ELR (cell line): Measurements from ENCODE around the gene TTC32.
"Not testable (repeated sequence)": the region's sequence is repeated elsewhere in the genome, so short reads cannot be mapped to it uniquely, and the experiment has no call there.

Source experiments
- DNase-seq: peaks from one replicate; pipeline ENCODE4 v3.0.0-alpha.2; 2015; ENCODE audit warnings: low read depth

Gene TTC32

DNA sequence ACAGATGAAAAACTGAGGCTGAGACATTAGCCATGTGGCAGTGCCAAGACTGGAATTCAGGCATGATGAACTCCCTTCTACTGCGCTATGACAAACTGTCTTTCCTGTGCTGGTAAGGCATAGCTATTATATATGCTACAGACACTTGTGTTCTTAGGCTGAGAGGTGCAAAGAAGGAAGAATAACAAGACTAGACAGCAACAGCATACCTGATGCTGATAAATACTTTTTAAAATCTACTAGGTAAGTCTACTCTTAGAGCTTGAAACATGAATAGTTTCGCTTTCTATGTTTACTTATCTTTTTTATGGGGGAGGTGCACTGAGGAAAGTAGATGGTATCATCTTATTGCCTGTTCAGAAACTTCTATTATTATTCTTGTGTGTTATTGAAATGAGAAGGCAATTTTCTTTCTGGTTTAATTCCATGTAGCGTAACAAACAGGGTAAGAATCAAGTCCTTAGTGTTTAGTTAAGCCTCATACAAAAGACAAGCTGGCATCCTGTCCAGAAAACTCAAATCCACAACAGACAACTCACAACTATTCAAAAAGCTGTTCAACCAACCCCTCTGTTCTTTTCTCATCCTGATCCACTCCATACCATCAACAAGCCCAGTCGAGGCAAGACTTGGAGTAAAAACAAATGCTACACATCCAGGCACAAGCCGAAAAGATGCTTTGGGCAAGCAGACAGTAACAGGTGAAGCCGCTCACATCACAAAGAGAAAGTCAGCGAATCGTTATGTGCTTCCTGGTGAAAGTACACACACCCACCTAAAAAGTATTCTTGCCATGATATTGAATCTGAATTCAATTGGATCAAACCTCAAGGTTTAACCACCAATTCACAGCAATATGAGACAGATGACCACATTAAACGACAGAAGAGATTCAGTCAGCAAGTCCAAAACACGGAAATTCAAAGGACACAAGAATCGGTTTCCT lies 1.5 kb downstream of the TTC32 start:
- peak; percentile 38 for DNase-seq

DNA sequence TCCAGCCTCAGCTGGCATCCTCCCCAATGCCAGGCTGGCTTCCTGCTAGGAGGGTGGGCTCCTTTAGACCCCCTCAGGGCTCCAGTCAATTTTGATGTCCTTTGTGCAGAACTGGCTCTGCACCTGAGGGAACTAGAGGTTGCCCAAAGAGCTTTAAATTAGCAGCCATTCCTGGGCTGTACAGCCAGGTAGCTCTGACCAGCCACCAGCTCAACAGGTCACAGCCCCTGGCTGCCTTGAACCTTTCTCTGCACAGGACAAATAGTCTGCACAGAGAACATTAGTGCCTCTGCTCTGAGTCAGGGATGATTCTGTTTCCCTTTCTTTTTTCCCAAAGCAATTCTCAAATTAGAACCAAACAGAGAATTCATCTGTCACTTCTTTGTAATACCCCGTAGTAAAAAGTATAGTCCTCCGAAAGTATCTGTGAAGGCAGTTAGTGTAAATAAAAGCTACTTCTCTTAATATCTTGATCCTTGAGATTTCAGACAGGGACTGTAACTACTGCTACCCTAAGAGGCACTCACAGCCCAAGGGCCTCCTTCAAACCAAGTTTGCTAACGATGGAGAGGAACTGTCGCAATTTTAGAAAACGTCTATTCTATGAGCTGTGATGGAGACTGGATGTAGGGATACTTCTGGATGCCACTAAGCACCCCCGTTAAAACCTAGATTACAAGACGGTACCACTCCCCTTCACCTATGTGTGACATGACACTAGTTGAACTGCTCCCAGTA lies 3.0 kb downstream of the TTC32 start:
- DNase-seq = no peak

DNA sequence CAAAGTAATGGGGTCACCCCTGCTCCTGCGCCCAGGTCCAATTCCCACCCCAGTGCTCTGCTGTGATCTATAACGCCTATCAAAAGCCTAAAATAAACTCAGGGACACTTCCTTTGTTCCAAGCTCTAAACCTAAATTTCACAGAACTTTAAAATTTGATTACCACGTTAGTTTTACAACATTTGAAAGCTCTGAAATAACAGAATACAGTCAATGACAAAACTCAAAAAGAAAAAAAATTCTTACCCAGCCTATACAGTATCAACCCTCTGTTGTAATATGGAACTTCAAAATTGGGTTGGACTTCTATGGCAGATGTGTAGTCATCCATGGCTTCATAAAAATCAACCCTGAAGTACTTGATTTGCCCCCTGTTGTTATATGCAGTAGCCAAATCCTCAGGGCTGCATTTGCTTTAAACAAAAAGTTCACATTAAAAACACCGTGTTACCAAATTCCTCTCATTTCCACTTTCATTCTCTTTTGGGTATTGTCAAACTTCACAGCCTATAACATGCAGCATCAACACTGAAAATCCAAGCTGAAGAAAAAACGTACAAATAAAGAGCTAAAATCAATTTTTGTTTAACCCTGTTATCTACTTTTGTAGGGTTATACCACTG lies 4.0 kb downstream of the TTC32 start:
- no peak for DNase-seq

DNA sequence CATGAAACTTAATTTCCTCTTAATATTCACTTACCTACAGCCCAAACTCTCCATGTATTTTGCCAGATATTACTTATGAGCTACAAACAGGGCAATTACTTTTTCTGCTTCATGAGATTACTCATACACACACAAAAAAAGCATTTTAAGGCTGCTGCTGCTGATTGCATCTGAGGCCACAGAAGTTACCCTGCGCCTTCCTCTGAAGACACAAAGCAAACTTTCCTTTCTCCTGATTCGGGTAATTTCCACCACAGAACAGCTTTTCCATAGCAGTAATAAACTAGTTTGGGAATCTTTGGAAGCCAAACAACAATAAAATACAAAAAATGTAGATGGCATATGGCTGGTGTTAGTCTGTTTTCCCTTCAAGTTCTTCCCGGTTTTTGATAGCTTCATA lies 6.2 kb downstream of the TTC32 start:
- DNase-seq = no peak

DNA sequence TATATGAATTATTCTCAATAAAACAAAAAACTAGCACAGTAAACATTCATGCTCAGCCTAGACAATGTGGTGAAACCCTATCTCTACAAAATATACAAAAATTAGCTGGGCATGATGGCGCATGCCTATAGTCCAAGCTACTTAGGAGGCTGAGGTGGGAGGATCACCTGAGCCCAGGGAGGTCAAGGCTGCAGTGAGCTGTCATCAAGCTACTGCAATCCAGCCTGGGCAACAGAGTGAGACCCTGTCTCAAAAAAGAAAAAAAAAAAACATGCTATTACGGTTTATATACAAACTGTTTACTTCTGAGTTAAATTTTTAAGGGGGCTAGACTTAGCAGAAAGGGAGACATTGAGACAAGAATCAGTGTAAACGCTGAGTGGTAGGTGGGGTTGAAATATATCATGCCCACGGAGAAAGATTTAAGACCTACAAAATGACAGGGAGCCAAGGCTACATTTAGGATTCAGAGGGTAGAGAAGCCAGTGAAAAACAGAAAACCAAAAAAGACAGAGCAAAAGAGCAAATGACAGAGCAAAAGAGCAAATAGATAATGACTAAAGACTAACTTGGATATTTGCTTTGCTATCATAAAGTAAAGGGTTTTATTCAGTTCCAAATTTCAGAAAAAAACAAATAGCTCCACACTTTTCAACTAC lies 7.5 kb downstream of the TTC32 start:
- no peak for DNase-seq

DNA sequence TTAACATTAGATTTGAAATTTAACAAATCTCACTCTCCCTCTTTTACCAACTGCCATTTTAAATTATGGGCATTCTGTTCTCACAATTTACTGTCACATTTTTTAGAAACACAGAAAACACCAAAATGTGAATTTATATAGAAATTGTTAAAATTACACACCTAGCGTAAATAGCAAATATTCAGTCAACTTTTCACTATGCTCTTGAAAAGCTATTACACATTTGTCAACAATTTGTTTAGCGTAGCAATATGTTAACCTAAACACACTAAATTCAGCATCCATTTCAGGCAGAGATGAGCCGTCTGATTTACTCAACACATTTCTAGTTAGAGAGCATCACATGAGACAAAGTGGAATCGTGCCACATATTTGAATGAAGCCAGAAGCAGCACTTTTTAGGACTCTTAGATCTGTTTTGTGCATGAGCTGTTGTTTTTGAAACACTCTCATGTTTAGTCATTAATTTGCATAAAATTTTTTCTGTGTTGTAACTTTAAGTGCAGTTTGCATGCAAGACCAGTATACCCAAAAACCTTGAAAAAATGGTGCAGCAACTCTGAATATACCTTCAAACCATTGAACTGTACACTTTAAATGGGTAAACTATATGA lies 8.2 kb downstream of the TTC32 start:
- peak; percentile 69 for DNase-seq

DNA sequence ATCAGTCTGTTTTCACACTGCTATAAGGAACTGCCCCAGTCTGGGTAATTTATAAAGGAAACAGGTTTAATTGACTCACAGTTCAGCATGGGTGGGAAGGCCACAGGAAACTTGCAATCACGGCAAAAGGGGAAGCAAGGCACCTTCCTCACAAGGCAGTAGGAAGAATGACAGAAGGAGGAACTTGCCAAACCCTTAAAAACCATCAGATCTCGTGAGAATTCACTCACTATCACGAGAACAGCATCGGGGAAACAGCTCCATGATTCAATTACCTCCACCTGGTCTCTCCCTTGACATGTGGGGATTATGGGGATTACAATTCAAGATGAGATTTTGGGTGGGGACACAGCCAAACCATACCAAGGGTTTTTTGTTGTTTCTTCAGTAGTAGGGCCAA lies 9.8 kb downstream of the TTC32 start:
- not testable (repeated sequence) for DNase-seq

DNA sequence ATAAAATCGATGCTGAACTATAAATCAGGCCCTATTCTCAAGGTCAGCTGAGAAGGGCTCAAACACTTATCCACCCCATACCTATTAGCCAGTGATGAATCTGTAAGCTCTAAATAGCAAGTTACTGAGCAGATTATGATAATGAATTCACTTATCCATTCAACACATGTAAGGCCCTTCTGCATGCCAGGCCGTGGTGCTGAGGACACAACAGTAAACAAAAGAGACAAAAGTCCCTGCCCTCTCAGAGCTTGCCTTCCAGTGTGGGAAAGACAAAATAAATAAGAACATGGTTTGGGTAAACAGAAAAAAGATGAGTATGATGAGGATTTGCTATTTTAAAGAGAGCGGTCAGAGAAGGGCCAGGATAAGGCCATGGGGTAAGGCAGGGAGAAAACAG lies 11.7 kb downstream of the TTC32 start:
- DNase-seq = no peak

DNA sequence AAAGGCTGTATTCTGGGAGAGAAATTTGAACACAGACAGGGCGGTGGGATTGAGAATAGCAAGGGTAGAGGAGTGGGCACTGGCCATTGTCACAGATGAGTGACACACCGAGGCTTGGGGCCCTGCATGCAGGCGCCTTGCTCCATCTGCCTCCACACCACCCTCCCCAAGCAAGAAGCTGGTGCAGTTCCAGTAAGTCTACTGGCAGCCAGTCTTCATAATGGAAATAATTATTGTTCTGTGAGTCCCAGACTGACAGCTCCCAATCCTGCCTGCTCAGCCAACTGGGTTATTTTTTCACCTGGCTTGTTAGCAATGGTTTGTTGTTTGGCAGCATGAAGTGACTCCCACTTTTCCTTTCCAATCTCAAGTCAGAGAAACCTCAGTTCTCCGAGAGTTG lies 13.0 kb downstream of the TTC32 start:
- no peak for DNase-seq

DNA sequence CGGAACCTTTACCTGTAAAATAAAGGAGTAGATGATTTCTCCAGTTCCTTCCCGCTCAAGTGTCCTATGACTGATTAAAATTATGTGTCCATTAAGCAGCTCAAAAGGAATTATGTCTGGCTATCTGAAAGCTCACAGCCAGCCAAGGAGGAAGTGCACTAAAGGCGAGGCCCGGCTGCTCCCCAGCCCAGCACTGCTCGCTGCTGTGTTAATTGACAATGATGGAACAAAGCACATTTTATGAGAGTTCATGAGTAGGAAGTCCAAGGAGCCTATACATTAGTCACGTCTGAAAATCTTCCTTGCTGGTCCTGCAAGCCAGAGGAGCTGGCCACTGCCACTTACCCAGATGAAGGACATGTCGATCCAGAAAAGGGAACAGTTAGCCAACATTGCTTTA lies 14.3 kb downstream of the TTC32 start:
- no peak for DNase-seq

DNA sequence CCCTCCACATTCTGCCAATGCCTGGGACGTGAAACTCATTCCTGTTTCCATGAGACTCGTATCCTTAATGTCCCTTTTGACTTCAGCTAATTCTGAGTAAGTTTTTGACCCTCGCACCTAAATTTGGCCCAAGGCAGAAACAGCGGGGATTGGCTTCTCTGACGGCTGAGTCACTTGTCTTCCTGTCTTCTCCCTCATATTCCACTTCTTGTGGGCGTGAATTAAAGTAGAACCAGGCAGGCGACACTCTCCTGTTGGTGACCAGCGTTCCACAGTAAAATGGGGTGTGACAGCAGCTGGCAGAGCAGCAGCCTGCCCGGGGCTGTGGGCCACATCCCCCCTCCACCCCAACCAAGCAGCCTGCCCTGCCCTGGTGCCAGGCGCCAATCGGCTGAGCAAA lies 15.5 kb downstream of the TTC32 start:
- DNase-seq = peak; percentile 13

DNA sequence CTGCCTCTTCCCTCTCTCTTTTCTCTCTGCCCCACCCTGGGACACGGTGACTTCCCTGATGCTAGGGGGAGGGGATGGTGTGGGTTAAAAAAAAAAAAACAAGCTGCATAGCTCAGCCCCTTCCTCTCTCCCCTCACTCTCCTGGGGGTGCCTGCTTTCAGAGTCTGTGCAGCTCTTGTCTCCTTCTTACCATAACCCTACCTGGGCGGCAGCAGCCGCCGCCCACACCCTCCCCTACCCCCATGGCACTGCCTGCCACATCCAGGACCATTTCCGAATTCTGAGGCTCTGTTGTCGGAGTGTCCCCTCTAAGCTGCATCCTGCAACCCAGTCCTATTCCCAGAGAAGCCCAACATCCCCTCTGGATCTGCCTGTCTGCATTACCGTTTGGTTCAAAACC lies 16.0 kb downstream of the TTC32 start:
- no peak for DNase-seq

DNA sequence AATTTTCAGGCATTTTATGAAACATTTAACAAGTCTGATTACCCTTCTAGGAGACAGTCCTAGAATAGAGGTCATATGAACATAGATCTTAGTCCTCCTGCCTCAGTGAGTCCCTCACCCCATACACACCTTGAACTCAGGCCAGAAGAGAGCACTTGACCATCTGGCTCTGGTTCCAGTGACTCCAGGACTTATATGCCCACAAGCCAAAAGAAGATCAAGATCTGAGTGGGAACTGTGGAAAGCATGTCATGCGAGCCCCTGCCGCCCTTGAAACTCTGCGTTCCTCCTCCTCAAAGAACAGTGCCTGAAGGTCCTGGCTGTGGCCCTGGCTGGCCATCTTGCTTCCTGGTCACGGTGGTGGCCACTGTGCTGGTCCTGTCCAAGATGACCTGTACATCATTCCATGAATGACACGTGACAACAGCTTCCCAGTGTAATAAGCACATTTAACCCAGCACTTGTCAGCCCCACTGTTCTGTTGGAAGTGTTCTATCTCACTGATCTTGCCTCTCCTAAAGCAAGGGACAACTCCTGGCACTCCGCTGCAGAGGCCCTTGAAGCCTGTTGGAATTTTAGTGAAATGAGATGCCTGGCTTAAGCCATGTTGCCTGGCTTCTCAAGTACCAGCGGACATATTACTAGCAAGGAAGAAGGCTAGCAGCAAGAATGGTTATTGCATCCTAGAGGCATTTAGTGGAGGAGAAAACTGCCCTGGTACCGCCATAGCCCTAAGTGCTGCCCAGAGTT lies 17.6 kb downstream of the TTC32 start:
- no peak for DNase-seq

DNA sequence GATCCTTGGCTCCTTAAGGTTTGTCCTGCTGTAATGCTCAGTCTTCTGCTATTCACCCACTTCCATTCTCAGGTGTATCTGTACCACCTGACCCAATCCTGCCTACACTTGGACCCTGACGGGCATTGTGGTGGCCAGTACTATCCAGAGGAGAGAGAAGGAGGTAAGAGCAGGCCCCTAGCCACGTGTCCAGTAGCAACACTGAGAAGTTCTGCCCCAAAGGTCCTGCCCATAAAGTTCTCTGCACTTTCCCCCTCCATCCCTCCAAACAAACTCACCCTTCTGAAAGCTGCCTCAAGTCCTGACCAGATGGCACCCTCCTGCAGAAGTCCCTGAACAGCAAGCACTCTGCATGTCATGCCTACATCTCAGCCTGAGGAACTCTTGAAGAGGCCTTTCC lies 18.3 kb downstream of the TTC32 start:
- no peak for DNase-seq

DNA sequence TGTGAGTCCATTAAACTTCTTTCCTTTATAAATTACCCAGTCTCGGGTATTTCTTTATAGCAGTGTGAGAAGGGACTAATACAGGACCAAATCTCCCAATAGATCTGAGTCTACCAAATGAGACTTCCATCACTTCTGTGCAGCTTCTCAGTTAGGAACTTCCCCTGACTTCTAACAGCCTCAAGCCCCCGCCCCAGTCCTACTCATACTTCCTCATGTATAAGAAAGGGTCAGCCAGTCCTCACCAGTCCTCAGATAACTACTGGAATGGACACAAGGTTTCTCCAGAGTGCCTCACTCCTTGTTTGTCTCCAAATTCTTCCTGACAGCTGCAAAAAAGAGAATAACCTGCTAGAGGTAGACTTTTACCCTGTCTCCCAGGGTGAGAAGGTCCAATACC lies 19.5 kb downstream of the TTC32 start:
- DNase-seq = no peak

DNA sequence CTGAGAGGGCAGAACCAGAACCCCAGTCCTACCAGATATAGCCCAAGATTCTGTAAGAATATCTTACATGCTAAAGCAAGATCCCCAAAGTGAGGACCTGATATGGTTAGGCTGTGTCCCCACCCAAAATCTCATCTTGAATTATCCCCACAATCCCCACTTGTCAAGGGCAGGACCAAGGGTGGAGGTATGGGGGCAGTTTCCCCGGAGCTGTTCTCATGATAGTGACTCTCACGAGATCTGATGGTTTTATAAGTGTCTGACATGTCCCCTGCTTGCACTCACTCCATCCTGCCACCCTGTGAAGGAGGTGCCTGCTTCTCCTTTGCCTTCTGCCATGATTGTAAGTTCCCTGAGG lies 19.9 kb downstream of the TTC32 start:
- no peak for DNase-seq

DNA sequence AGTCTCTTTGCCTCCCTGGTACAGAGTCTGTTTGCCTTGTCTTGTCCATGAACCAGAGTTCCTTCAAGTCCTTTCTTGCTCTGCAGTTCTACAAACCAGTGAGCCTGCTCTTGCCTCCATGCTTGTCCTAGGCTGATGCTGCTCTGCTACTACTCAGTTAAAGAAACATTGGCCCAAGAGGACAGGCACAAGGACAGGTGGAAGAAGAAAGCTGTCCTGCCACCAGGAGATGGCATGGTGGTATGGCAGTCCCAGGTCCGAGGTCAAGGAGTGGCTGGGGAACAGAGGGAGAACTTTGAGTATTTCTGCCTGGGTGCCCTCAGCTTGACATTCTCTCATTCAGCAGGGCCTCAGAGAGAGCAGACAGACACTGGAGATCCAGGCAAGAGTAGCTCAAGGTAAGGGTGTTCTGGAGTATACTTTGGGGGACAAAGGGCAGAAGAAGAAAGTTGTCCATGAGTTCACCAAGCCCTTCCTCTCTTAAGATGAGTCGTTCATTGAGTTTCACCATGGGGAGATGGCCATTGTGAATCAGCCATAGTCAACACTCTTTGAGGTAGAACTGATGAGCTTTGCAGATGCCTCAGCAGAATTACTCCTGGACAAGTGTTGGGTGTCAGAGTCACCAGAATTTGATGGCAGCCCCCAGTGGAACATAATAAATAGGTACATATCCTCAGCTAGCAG lies 20.4 kb downstream of the TTC32 start:
- DNase-seq = no peak

DNA sequence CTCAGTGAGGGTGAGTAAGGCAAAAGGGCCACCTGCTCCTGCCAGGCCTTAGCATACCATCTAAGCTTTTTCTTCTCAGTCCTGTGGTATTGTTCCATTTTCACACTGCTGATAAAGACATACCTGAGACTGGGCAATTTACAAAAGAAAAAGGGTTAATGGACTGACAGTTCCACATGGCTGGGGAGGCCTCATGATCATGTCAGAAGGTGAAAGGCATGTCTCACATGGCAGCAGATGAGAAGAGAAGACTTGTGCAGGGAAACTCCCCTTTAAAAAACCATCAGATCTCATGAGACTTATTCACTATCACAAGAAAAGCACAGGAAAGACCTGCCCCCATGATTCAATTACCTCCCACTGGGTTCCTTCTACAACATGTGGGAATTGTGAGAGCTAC lies 21.6 kb downstream of the TTC32 start:
- DNase-seq = not testable (repeated sequence)

DNA sequence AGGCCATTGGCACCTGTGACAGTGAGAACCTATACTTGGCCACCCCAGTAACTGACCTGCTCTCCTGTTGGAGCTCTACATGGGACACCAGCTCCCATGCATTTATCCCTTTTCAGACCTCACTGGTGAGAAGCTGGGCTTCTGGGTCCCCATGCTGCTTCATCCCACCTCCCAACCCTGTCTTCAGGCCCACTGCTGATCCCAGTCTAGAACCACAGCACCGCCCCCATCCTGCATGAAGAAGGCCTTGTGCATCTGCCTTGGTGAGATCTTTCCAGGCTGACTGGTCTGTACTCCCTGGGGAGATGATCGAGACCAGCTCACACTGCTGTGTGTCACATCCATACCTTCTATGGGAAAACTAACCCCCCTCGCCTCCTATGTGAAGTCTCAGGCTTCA lies 22.7 kb downstream of the TTC32 start:
- DNase-seq = no peak

DNA sequence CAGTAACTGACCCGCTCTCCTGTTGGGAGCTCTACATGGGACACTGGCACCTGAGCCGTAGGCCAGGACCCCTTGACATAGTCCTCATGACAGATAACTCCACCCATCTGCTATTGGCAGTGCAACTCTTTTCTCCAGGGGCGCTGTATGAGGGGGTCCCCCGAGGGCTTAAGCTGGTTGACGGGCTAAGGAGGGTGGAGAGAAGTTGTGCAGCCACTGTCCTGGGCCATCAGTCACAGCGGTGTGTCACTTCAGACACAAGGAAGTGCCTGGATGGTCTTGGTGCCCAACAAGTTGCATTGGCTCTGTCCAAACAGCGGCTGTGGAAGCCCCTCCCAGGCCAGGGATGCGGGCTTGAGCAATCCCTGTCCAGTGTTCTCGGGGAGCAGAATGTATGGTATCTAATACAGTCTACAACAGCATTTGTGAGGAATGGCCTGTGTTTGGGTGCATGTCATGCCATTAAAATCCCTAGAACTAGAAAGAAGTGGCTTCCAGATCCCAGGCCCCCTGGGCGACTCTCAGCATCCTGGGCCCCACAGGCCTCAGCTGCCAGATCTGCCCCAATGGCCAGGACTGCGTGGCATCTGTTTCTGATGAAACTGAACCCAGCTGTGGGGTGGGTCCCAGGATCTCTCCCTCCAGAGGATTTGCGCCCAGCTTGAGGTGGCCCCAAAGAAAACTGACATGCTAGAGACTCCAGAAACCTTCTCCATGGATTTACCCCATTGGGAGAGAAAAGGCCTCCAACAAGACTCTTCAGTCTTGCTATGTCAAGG lies 23.3 kb downstream of the TTC32 start:
- no peak for DNase-seq
